ENCODE results near the gene TNS3. TPM values are rescaled to one million over a fixed set of nuclear protein-coding genes. Genes with fewer than 3 reads are reported as not detected.

Gene TNS3
- total and polyA plus RNA-seq, 2 of the 13 experiments (the other 11 are each of a cell fraction or from before 2014, with no cell fraction given) = 52.9 to 55.7 TPM

DNA sequence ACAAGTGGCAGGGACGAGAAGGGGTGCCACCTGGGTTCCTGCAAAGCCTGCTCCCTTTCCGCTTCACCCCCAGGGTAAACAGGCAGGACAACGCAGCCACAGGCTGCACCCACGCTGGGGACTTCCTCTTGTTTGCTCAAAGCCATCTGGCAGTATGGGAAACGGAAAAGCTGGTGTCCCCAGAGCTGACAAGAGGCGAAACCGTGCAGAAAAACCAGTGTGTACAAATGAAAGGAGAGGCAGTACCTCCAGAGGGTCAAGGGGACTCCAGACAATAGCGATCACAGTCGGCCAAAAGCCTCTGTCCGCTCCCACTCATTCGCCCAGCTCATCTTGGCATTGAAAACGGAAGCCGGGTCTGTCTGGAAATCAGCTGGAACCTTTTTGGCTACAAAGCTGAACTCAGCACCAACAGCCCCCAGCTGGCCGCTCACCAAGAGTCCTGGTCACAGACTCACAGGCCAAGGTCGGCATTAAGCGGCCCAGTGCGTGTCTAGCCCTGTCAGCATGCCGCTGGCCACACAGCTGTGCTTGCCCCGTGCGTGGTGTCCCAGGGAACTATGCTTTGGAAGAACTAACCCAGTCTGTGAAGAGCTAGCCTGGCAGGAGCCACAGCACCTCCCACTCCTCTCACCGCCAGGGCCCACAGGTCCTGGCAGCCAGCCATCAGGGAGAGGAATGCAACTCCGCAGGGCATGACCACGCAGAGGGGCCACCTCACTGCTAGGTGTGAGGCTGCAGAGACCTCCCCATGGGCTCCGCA lies 10.4 kb downstream of the TNS3 start (continued):
- TF ChIP-seq, protein P1, sequence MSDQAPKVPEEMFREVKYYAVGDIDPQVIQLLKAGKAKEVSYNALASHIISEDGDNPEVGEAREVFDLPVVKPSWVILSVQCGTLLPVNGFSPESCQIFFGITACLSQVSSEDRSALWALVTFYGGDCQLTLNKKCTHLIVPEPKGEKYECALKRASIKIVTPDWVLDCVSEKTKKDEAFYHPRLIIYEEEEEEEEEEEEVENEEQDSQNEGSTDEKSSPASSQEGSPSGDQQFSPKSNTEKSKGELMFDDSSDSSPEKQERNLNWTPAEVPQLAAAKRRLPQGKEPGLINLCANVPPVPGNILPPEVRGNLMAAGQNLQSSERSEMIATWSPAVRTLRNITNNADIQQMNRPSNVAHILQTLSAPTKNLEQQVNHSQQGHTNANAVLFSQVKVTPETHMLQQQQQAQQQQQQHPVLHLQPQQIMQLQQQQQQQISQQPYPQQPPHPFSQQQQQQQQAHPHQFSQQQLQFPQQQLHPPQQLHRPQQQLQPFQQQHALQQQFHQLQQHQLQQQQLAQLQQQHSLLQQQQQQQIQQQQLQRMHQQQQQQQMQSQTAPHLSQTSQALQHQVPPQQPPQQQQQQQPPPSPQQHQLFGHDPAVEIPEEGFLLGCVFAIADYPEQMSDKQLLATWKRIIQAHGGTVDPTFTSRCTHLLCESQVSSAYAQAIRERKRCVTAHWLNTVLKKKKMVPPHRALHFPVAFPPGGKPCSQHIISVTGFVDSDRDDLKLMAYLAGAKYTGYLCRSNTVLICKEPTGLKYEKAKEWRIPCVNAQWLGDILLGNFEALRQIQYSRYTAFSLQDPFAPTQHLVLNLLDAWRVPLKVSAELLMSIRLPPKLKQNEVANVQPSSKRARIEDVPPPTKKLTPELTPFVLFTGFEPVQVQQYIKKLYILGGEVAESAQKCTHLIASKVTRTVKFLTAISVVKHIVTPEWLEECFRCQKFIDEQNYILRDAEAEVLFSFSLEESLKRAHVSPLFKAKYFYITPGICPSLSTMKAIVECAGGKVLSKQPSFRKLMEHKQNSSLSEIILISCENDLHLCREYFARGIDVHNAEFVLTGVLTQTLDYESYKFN (CRISPR knock-in tag; conservative IDR thresholded peaks at IDR 0.05) = peak; percentile 78
- TF ChIP-seq TEF (CRISPR knock-in tag; IDR thresholded peaks at IDR 0.05) (no peak), ZNF235 (CRISPR knock-in tag; IDR thresholded peaks at IDR 0.05; ENCODE audit: borderline replicate concordance) (no peak), SRSF4 (IDR thresholded peaks at IDR 0.05; ENCODE audit: low read depth, low read length, poor library complexity, severe bottlenecking) (no peak), POLR2AphosphoS2 (IDR thresholded peaks at IDR 0.05; ENCODE audit: low read depth, low read length) (no peak), U2AF1 (optimal IDR thresholded peaks at IDR 0.05; ENCODE audit: low read depth, low read length) (no peak), MEF2D (CRISPR knock-in tag; IDR thresholded peaks at IDR 0.05) (peak; percentile 72), HNRNPL (IDR thresholded peaks at IDR 0.05; ENCODE audit: low read depth, low read length) (peak; percentile 81), FOXP1 (IDR thresholded peaks at IDR 0.05) (no peak), FOXP1 (CRISPR knock-in tag; IDR thresholded peaks at IDR 0.05) (peak; percentile 67), ZFP91 (CRISPR knock-in tag; IDR thresholded peaks at IDR 0.05; ENCODE audit: borderline replicate concordance) (peak; percentile 78), FOXP4 (CRISPR knock-in tag; IDR thresholded peaks at IDR 0.05) (peak; percentile 88), ZNF232 (CRISPR knock-in tag; IDR thresholded peaks at IDR 0.05; ENCODE audit: borderline replicate concordance) (no peak), ZNF142 (CRISPR knock-in tag; IDR thresholded peaks at IDR 0.05) (0 out of 2 replicates have a peak, but pooled peaks have one; percentile 31)

All from HepG2 (cell line).